ENCODE data around the gene WDR44. TPM values are rescaled to one million over a fixed set of nuclear protein-coding genes. Genes with fewer than 3 reads are reported as not detected.

WDR44 gene
- total RNA-seq, 1 donor from 2014 or later: 14.6 TPM

DNA sequence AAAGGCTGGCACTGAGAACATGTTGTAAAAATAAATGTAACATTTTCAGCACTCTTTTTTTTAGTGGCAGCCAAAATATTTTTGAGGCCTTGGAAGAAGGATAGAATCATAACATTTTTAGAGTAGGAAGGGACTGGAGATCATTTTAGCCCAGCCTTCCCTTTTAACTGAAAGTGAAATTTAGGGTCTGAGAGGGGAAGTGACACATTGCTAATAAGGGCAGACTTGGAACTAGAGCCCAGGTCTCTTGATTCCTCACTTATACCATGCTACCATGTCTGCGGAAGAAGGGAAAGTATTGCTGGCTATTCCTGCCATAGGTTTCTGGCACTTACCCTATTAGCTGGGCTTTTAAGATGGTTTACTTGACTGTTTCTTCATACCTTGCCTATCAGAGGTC lies 4.8 kb downstream of the WDR44 start:
- TF ChIP-seq, protein P1, sequence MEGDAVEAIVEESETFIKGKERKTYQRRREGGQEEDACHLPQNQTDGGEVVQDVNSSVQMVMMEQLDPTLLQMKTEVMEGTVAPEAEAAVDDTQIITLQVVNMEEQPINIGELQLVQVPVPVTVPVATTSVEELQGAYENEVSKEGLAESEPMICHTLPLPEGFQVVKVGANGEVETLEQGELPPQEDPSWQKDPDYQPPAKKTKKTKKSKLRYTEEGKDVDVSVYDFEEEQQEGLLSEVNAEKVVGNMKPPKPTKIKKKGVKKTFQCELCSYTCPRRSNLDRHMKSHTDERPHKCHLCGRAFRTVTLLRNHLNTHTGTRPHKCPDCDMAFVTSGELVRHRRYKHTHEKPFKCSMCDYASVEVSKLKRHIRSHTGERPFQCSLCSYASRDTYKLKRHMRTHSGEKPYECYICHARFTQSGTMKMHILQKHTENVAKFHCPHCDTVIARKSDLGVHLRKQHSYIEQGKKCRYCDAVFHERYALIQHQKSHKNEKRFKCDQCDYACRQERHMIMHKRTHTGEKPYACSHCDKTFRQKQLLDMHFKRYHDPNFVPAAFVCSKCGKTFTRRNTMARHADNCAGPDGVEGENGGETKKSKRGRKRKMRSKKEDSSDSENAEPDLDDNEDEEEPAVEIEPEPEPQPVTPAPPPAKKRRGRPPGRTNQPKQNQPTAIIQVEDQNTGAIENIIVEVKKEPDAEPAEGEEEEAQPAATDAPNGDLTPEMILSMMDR (IDR thresholded peaks at IDR 0.05; ENCODE audit: partially characterized antibody, unreplicated experiment): no peak
- Mint-ChIP-seq H3K27me3 (ENCODE audit: unreplicated experiment) (no peaks in the 10 kb centered on the region), H3K36me3 (ENCODE audit: unreplicated experiment) (no peaks in the 10 kb centered on the region), H3K4me3 (ENCODE audit: unreplicated experiment) (no peak overlapping the region), H3K4me1 (ENCODE audit: low read depth, unreplicated experiment) (peaks cover 3% of the 10 kb centered on the region), H3K27ac (ENCODE audit: unreplicated experiment) (no peak overlapping the region), H3K9me3 (ENCODE audit: unreplicated experiment) (no peaks in the 10 kb centered on the region)
- no peak for DNase-seq

DNA sequence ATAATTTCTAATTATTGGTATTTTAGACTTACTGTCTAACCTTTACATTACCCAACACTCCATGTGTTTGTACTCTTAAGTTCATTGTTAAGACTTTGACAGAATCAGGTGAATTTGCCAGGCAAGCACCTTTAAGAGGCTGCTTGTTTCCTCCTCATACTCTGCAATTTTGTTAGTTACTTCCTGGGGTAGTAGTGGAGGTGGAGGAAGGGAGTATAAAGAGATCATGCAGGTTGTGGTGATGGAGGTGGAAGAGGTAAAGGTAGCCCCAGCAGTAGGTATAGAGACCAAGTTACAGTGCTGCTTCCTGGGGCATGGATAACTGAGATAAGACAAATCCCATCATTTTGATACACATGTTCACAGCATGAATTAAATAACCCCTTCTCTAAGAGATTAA lies 6.7 kb downstream of the WDR44 start:
- no peak for DNase-seq
- H3K36me3 Mint-ChIP-seq (ENCODE audit: unreplicated experiment): no peaks in the 10 kb centered on the region
- no peaks in the 10 kb centered on the region for H3K27me3 Mint-ChIP-seq (ENCODE audit: unreplicated experiment)
- H3K4me1 Mint-ChIP-seq (ENCODE audit: low read depth, unreplicated experiment): peaks cover 3% of the 10 kb centered on the region
- H3K4me3 Mint-ChIP-seq (ENCODE audit: unreplicated experiment): no peak overlapping the region
- no peaks in the 10 kb centered on the region for H3K9me3 Mint-ChIP-seq (ENCODE audit: unreplicated experiment)
- TF ChIP-seq, protein P1 (IDR thresholded peaks at IDR 0.05; ENCODE audit: partially characterized antibody, unreplicated experiment): no peak
- no peak overlapping the region for H3K27ac Mint-ChIP-seq (ENCODE audit: unreplicated experiment)

DNA sequence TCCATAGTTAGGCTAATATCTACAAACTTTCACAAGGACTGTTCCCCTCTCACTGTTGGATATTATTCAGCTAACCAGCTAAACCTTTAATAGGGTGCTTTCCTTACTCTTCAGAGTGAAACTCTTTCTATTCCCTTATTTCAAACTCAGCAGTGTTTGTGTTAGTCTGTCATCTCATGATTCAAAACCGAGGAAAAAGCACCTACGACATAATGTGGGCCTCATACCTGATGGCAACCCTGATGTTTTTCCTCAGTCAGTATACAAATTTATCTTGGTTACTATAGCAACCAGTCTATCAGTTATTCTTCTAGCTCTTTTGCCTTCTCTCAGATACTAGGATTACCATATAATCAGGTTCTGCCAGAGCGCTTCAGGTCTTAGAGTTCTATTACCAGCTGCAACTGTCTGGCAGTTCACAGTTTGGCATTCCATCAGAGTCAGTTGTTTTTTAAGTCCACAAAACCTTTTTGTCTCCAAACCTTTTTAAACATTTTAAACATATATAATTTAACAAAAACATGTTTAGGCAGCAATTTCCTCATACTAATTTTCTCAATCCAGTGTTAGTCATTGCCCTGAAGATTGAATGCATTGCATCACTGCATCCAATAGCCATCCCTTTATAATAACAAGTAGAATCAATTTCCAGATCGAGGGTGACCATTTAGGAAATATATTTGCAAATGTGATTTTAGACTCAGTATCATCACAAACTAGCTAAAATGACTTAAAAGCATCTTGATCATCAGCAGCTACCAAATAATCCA lies 7.4 kb downstream of the WDR44 start:
- Mint-ChIP-seq H3K27me3 (ENCODE audit: unreplicated experiment) (no peaks in the 10 kb centered on the region), H3K4me3 (ENCODE audit: unreplicated experiment) (no peak overlapping the region), H3K9me3 (ENCODE audit: unreplicated experiment) (no peaks in the 10 kb centered on the region), H3K4me1 (ENCODE audit: low read depth, unreplicated experiment) (no peaks in the 10 kb centered on the region), H3K27ac (ENCODE audit: unreplicated experiment) (no peak overlapping the region), H3K36me3 (ENCODE audit: unreplicated experiment) (no peaks in the 10 kb centered on the region)
- TF ChIP-seq, protein P1 (IDR thresholded peaks at IDR 0.05; ENCODE audit: partially characterized antibody, unreplicated experiment): no peak
- DNase-seq: no peak

DNA sequence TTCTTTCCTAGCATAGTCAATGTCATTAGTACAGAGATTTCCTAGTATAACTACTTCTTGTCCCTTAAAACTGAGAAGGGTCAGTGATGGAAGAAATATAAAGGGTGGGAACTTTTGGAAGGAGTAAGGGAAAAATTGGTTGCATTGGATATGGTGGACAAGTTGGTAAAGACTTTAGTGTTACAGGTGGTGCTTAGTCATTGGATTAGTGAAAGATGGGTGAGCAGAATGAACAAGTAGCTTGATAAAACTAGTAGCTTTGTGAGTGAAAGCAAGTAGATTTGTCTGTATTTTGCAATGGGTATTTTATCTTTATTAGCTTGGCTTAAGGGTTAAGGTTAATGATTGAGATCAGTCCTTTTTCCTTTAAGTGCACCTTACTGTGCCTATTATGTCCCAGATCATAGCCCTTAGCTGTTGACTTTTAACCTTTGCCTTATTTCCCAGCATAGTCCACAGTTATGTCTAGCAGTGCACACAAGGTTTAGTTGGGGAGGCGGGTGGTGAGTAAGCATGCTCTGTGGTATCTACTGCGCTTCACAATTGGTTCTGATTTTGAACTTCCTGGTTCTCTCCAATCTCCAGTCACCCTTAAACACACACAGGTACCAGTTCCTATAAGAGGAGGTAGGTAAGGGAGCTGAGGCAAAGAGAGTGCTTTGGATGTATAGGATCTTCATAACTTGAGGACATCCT lies 9.5 kb downstream of the WDR44 start:
- H3K4me3 Mint-ChIP-seq (ENCODE audit: unreplicated experiment): no peak overlapping the region
- TF ChIP-seq, protein P1 (IDR thresholded peaks at IDR 0.05; ENCODE audit: partially characterized antibody, unreplicated experiment): no peak
- no peak for DNase-seq
- H3K27ac Mint-ChIP-seq (ENCODE audit: unreplicated experiment): no peak overlapping the region
- no peaks in the 10 kb centered on the region for H3K27me3 Mint-ChIP-seq (ENCODE audit: unreplicated experiment)
- H3K4me1 Mint-ChIP-seq (ENCODE audit: low read depth, unreplicated experiment): no peaks in the 10 kb centered on the region
- no peaks in the 10 kb centered on the region for H3K36me3 Mint-ChIP-seq (ENCODE audit: unreplicated experiment)
- H3K9me3 Mint-ChIP-seq (ENCODE audit: unreplicated experiment): no peaks in the 10 kb centered on the region

DNA sequence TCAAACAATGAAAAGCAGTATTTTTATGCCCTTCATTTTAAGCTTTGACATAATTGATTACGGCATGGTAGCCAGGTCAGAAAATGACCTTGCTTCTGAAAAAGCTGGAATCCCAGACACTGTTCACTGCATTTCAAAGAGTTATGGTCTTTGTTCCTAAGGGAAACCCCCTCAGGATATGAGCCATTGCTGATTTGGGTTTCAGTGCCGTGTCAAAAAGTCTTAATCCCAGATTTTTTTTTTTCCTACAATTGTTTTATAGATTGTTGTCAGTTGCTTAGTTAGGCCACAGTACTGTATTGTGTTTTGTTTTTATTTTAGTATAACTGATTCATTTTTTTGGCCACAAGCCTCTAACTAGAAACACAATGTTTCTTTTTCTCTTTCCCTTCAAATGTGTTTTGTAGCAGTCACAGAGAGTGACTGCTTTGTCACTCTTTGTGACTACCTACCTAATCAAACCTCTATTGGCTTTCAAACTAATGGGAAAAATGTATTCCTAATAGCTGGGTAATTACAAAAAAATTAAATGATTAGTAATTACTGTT lies 10.3 kb downstream of the WDR44 start:
- Mint-ChIP-seq H3K4me1 (ENCODE audit: low read depth, unreplicated experiment) (no peaks in the 10 kb centered on the region), H3K27me3 (ENCODE audit: unreplicated experiment) (no peaks in the 10 kb centered on the region), H3K27ac (ENCODE audit: unreplicated experiment) (no peak overlapping the region), H3K4me3 (ENCODE audit: unreplicated experiment) (no peak overlapping the region), H3K36me3 (ENCODE audit: unreplicated experiment) (no peaks in the 10 kb centered on the region), H3K9me3 (ENCODE audit: unreplicated experiment) (no peaks in the 10 kb centered on the region)
- DNase-seq: no peak
- TF ChIP-seq, protein P1 (IDR thresholded peaks at IDR 0.05; ENCODE audit: partially characterized antibody, unreplicated experiment): no peak

All from glutamatergic neuron (in vitro differentiated cells).